Tibial nerve (tissue), 4 donors: Measurements from ENCODE around the gene TIE1.

ENCODE experiments used
- CTCF ChIP-seq, 5 experiments: fragments of 200-600 bp in 3 of 5; fragments of 450-650 bp in 2 of 5; sonication (generic) in 3 of 5; IDR thresholded peaks; one replicate each; pipeline ENCODE4 v1.5.1; 2016 to 2019; ENCODE audit warnings: antibody characterized with exemption in 5 of 5, mild to moderate bottlenecking in 3 of 5, moderate library complexity in 2 of 5
- EP300 ChIP-seq, 2 donors: sonication (generic); formaldehyde crosslinking; IDR thresholded peaks; one replicate each; pipeline ENCODE4 v1.6.1; 2017; ENCODE audit warnings: antibody characterized with exemption in 2 of 2, mild to moderate bottlenecking in 1 of 2
- POLR2A ChIP-seq, 2 donors: fragments of 450-650 bp; IDR thresholded peaks; one replicate each; pipeline ENCODE4 v1.6.1; 2017; ENCODE audit warnings: antibody characterized with exemption in 2 of 2, mild to moderate bottlenecking in 2 of 2, moderate library complexity in 2 of 2

- TF ChIP-seq CTCF (IDR thresholded peaks at IDR 0.05) = no peak
- TF ChIP-seq POLR2A (IDR thresholded peaks at IDR 0.05) = no peak
- TF ChIP-seq EP300 (IDR thresholded peaks at IDR 0.05) = no peak
These were observed 64.9 kb downstream of the TIE1 start for GRCh38 chr1:43365678-43366077.
